ENCODE measurements around the gene SHOC2. TPM values are rescaled to one million over a fixed set of nuclear protein-coding genes. Genes with fewer than 3 reads are reported as not detected.

SHOC2 gene
- total and polyA plus RNA-seq, 2 of the 13 experiments (the other 11 are each of a cell fraction or from before 2014, with no cell fraction given), result 8.6 to 25.5 TPM

GRCh38 chr10:111037858-111038257 is 118.5 kb downstream of the SHOC2 start:
- Histone ChIP-seq H3K27me3 (ENCODE audit: control insufficient read depth in 1 of 2, insufficient read depth in 2 of 2, low read length in 2 of 2) (no peaks in the 10 kb centered on the region), H3K36me3 (replicated peaks in 1 of 2; ENCODE audit: control insufficient read depth in 1 of 2, insufficient read depth in 2 of 2, low read length in 2 of 2) (no peaks in the 10 kb centered on the region), H2AFZ (ENCODE audit: low read length) (no peak overlapping the region), H3K79me2 (ENCODE audit: insufficient read depth, low read length) (no peaks in the 10 kb centered on the region), H3K27ac (ENCODE audit: extremely low read length, insufficient read depth, low read length) (no peak overlapping the region), H3K9ac (ENCODE audit: insufficient read depth, low read depth, low read length) (no peak overlapping the region), H3K9me3 (ENCODE audit: low read length) (peaks cover 31% of the 10 kb centered on the region), H3K4me3 (replicated peaks in 1 of 3; ENCODE audit: insufficient read depth in 1 of 3, low read depth in 2 of 3, low read length in 3 of 3) (no peak overlapping the region), H4K20me1 (ENCODE audit: insufficient read depth, low read length) (no peaks in the 10 kb centered on the region), H3K4me1 (ENCODE audit: insufficient read depth, low read length) (no peaks in the 10 kb centered on the region), H3K4me2 (ENCODE audit: low read depth, low read length) (no peak overlapping the region)
- in situ Hi-C loops (cut with HindIII; ENCODE audit: extremely low pct_ligation_motif_present, low pct_unique_long_range_greater_than_20kb), result no loop called here
- ATAC-seq (0 out of 3 replicates have a peak, but pooled peaks have one; percentile 30), DNase-seq (ENCODE audit: low spot score) (no peak), FAIRE-seq (no peak)
- POLR2A ChIA-PET, result no interaction called here
- no TSS peak for BruUV-seq (replicated peaks)
- TF ChIP-seq BHLHE40 (IDR thresholded peaks at IDR 0.05; ENCODE audit: low read length) (no peak), SRY (CRISPR knock-in tag; IDR thresholded peaks at IDR 0.05) (no peak), MIER3 (CRISPR knock-in tag; IDR thresholded peaks at IDR 0.05; ENCODE audit: borderline replicate concordance) (no peak), SIX4 (CRISPR knock-in tag; IDR thresholded peaks at IDR 0.05) (no peak), CEBPG (CRISPR knock-in tag; IDR thresholded peaks at IDR 0.05) (peak; percentile 61), ZNF572 (CRISPR knock-in tag; IDR thresholded peaks at IDR 0.05) (no peak), ATM (IDR thresholded peaks at IDR 0.05; ENCODE audit: borderline replicate concordance) (no peak), ATF7 (IDR thresholded peaks at IDR 0.05) (no peak), ATF7 (CRISPR knock-in tag; IDR thresholded peaks at IDR 0.05) (no peak), CEBPB (IDR thresholded peaks at IDR 0.05; ENCODE audit: borderline replicate concordance, low read depth, low read length) (peak; percentile 80)
- TF ChIP-seq, protein P1, sequence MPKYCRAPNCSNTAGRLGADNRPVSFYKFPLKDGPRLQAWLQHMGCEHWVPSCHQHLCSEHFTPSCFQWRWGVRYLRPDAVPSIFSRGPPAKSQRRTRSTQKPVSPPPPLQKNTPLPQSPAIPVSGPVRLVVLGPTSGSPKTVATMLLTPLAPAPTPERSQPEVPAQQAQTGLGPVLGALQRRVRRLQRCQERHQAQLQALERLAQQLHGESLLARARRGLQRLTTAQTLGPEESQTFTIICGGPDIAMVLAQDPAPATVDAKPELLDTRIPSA (CRISPR knock-in tag; IDR thresholded peaks at IDR 0.05; ENCODE audit: borderline replicate concordance), result no peak
- CTCF ChIA-PET (ENCODE audit: low intra/inter-chr PET ratio, low total read pairs), result no interaction called here
- intact Hi-C loops (cut with micrococcal nuclease; ENCODE audit: unreplicated experiment), result no loop called here

DNA sequence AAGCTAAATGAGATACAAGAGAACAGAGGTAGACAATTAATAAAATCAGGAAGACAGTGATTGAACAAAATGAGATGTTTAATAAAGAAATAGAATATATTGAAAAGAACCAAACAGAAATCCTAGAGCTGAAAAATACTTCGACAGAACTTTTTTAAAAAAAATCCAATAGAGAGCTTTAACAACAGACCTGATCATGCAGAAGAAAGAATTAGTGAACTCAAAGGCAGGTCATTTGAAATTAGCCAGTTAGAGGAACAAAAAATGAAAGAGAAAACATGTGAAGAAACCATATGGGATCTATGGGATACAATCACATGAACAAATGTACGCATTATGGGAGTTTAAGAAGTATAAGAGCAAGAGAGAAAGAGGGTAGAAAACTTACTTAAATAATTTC is 120.1 kb downstream of the SHOC2 start:
- Histone ChIP-seq H3K9ac (ENCODE audit: insufficient read depth, low read depth, low read length) (no peak overlapping the region), H3K27ac (ENCODE audit: extremely low read length, insufficient read depth, low read length) (no peak overlapping the region), H3K4me1 (ENCODE audit: insufficient read depth, low read length) (no peaks in the 10 kb centered on the region), H3K36me3 (replicated peaks in 1 of 2; ENCODE audit: control insufficient read depth in 1 of 2, insufficient read depth in 2 of 2, low read length in 2 of 2) (no peaks in the 10 kb centered on the region), H3K4me3 (replicated peaks in 1 of 3; ENCODE audit: insufficient read depth in 1 of 3, low read depth in 2 of 3, low read length in 3 of 3) (no peak overlapping the region), H3K9me3 (ENCODE audit: low read length) (peaks cover 29% of the 10 kb centered on the region), H4K20me1 (ENCODE audit: insufficient read depth, low read length) (no peaks in the 10 kb centered on the region), H2AFZ (ENCODE audit: low read length) (no peak overlapping the region), H3K79me2 (ENCODE audit: insufficient read depth, low read length) (no peaks in the 10 kb centered on the region), H3K27me3 (ENCODE audit: control insufficient read depth in 1 of 2, insufficient read depth in 2 of 2, low read length in 2 of 2) (no peaks in the 10 kb centered on the region), H3K4me2 (ENCODE audit: low read depth, low read length) (no peak overlapping the region)
- ChIA-PET POLR2A (no interaction called here), CTCF (ENCODE audit: low intra/inter-chr PET ratio, low total read pairs) (no interaction called here)
- BruUV-seq (replicated peaks), result no TSS peak
- DNase-seq (ENCODE audit: low spot score), result no peak
- TF ChIP-seq UBTF (CRISPR knock-in tag; IDR thresholded peaks at IDR 0.05), result no peak
- peak; percentile 98 for TF ChIP-seq ZNF160 (CRISPR knock-in tag; IDR thresholded peaks at IDR 0.05)
- no peak for ATAC-seq
- intact Hi-C loops (cut with micrococcal nuclease; ENCODE audit: unreplicated experiment), result no loop called here
- no peak for FAIRE-seq
- WGBS (ENCODE audit: low lambda C conversion rate), result 11% methylated on average over 2 of the region's 2 CpGs
- in situ Hi-C loops (cut with HindIII; ENCODE audit: extremely low pct_ligation_motif_present, low pct_unique_long_range_greater_than_20kb), result no loop called here
